Activated naive CD8-positive, alpha-beta T cell treated with anti-CD3 and anti-CD28 coated beads, Interleukin-2, amount 10 ng/mL, durations not matched to agents 7 days and 5 days (primary cell): Measurements from ENCODE around the gene SLC6A4. TPM values are rescaled to one million over a fixed set of nuclear protein-coding genes. Genes with fewer than 3 reads are reported as not detected.

Experiments used
- ATAC-seq: fragments of 150-1000 bp; cut with Tn5 transposase; one replicate; pipeline ENCODE4 v1.10.0; 2021; ENCODE audit warnings: low read depth, moderate library complexity
- POLR2A ChIA-PET: fragments of 350-600 bp; sonication (Branson Sonifier 250); formaldehyde crosslinking; loops from one replicate; lab custom pipeline; 2021; ENCODE audit warnings: antibody characterized with exemption; lab: Charles Lee
- DNase-seq: peaks from one replicate; pipeline ENCODE4 v3.0.0; 2021
- H3K27ac Mint-ChIP-seq: one replicate; pipeline ENCODE4 v1.8.0; 2022; ENCODE audit warnings: mild to moderate bottlenecking, mixed read lengths
- H3K27me3 Mint-ChIP-seq: one replicate; pipeline ENCODE4 v1.8.0; 2022; ENCODE audit warnings: mild to moderate bottlenecking, moderate library complexity, mixed read lengths
- H3K36me3 Mint-ChIP-seq: one replicate; pipeline ENCODE4 v1.8.0; 2021; ENCODE audit warnings: mild to moderate bottlenecking, mixed read lengths
- H3K4me1 Mint-ChIP-seq: one replicate; pipeline ENCODE4 v1.8.0; 2021; ENCODE audit warnings: mixed read lengths
- H3K4me3 Mint-ChIP-seq: one replicate; pipeline ENCODE4 v1.8.0; 2022; ENCODE audit warnings: mild to moderate bottlenecking, moderate library complexity, mixed read lengths
- H3K9me3 Mint-ChIP-seq: one replicate; pipeline ENCODE4 v1.8.0; 2021; ENCODE audit warnings: mixed read lengths
- total RNA-seq, 2 experiments: library from RNA; stranded (reverse); gene quantifications; one replicate each; pipeline ENCODE4 v1.2.3, GENCODE V29; 2021

The SLC6A4 gene
- not detected for total RNA-seq

DNA sequence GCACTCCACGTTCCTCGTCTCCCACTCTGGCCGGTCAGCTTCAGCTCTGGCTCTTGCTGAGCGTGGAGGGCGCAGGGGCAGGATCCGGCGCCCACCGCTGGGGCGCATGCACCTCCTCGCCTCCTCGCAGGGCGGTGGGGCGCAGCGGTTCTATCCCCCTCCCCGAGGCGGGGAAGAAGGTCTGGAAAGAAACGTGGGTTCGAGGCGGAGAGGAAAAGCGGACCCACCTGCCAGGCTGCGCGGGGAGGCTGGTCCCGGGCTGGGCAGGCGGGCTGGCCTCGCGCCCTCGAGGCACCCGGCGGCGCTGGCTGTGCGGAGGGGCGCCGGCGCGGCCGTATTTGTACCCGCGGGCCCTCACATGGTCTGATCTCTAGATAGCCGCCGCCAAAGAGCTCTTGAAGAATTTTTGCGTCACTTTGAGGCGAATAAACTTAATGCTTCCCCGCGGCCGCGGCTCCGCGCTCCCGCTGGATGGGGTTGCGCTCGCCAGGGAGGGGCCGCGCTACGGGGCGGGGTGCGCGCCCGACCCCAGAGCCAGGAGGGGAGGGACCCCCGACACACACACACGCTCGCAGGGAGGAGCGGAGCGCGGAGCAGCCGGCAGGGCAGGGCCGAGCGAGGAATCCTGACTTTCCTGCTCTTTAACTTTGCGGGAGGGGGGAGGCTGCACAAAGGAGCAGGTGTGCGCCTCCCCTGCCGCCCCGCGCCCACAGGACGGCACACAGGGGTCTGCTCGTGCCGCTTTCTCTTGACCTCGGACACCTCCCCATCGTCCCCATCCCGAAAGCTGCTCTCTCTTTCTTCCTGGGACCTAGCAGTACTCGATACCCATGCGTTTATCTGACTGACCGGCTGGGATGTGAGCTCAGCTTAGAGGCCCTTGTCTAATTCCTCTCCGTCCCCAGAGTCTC lies at the start of gene SLC6A4:
TSS of gene SLC6A4 (minus strand) at position 312 of the 911 bp plus-strand sequence. CDS start 13,739 bp downstream, outside the sequence.
- ATAC-seq (peak; percentile 24), DNase-seq (no peak)
- Mint-ChIP-seq H3K27ac (no peak within 1 kb of the TSS), H3K9me3 (no peaks in the 10 kb centered on the region), H3K4me1 (peaks cover 26% of the 10 kb centered on the region), H3K4me3 (peak within 1 kb of the TSS; percentile 80), H3K27me3 (peaks cover 77% of the 10 kb centered on the region), H3K36me3 (peaks cover 1% of the 10 kb centered on the region)
- POLR2A ChIA-PET = no interaction called here

GRCh38 chr17:30279156-30279555 lies 43.7 kb upstream of the SLC6A4 start:
- POLR2A ChIA-PET = no interaction called here
- Mint-ChIP-seq H3K27ac (no peak overlapping the region), H3K36me3 (peaks cover 20% of the 10 kb centered on the region), H3K27me3 (no peaks in the 10 kb centered on the region), H3K4me1 (peaks cover 3% of the 10 kb centered on the region), H3K9me3 (no peaks in the 10 kb centered on the region), H3K4me3 (no peak overlapping the region)
- ATAC-seq (no peak), DNase-seq (no peak)

DNA sequence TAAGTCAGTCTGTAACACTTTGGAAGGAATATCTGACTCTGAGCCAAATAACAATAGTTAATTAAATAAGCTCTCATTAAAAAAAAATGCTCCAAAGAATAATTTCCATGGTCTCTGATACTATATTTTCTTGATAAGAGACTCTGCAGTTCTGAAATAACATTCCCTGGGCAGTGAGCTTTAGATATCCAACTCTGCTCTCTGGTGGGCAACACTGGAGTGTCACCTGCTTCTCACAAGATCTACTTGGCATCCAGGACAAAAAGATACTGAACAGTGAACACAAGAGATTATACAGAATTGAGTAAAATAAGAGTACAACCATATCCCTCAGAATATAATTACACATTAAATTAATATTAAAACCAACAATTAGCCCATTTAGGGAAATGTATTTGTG lies 42.5 kb upstream of the SLC6A4 start:
- Mint-ChIP-seq H3K9me3 (no peaks in the 10 kb centered on the region), H3K4me1 (peaks cover 3% of the 10 kb centered on the region), H3K27ac (no peak overlapping the region), H3K4me3 (no peak overlapping the region), H3K27me3 (no peaks in the 10 kb centered on the region), H3K36me3 (peaks cover 24% of the 10 kb centered on the region)
- DNase-seq (no peak), ATAC-seq (no peak)
- POLR2A ChIA-PET = no interaction called here

DNA sequence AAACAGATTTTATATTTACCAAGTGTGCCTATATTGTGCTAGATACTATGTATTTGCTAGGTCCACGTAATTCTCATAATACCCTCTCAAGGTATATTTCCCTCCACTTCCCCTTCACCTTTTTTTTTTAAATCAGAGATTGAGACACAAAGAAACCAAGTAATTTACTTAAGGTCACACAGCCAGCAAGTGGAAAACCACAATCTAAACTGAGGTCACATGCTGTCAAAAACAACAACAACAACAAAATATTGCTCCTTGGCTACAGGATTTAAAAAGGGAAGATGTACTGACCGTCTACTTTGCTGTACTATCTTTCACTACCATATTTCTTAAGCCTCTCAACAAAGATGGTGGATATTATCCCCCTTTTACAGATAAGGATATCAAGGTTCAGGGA lies 40.4 kb upstream of the SLC6A4 start:
- DNase-seq (no peak), ATAC-seq (no peak)
- POLR2A ChIA-PET = no interaction called here
- H3K36me3 Mint-ChIP-seq = peaks cover 27% of the 10 kb centered on the region
- no peak overlapping the region for H3K4me3 Mint-ChIP-seq
- no peaks in the 10 kb centered on the region for H3K9me3 Mint-ChIP-seq
- H3K27me3 Mint-ChIP-seq = no peaks in the 10 kb centered on the region
- peaks cover 3% of the 10 kb centered on the region for H3K4me1 Mint-ChIP-seq
- no peak overlapping the region for H3K27ac Mint-ChIP-seq

GRCh38 chr17:30274887-30275286 lies 39.4 kb upstream of the SLC6A4 start:
- H3K27ac Mint-ChIP-seq = no peak overlapping the region
- DNase-seq = no peak
- no peaks in the 10 kb centered on the region for H3K27me3 Mint-ChIP-seq
- peaks cover 30% of the 10 kb centered on the region for H3K36me3 Mint-ChIP-seq
- H3K4me1 Mint-ChIP-seq = peaks cover 3% of the 10 kb centered on the region
- ATAC-seq = no peak
- POLR2A ChIA-PET = interaction anchor here (1.0 kb wide), 1 partner anchor 17 kb away, joined by 3 read pairs; no protein-coding TSS in a partner anchor
- H3K9me3 Mint-ChIP-seq = no peaks in the 10 kb centered on the region
- no peak overlapping the region for H3K4me3 Mint-ChIP-seq

- no peak overlapping the region for H3K4me3 Mint-ChIP-seq
- POLR2A ChIA-PET = no interaction called here
- H3K9me3 Mint-ChIP-seq = no peaks in the 10 kb centered on the region
- DNase-seq (no peak), ATAC-seq (no peak)
- H3K27me3 Mint-ChIP-seq = no peaks in the 10 kb centered on the region
- H3K36me3 Mint-ChIP-seq = peaks cover 34% of the 10 kb centered on the region
- H3K4me1 Mint-ChIP-seq = peaks cover 3% of the 10 kb centered on the region
- H3K27ac Mint-ChIP-seq = no peak overlapping the region
Measured at GRCh38 chr17:30273373-30273772, 37.9 kb upstream of the SLC6A4 start.

- Mint-ChIP-seq H3K4me3 (no peak overlapping the region), H3K4me1 (peaks cover 1% of the 10 kb centered on the region), H3K36me3 (peaks cover 31% of the 10 kb centered on the region), H3K9me3 (no peaks in the 10 kb centered on the region), H3K27ac (no peak overlapping the region), H3K27me3 (no peaks in the 10 kb centered on the region)
- DNase-seq = no peak
- POLR2A ChIA-PET = no interaction called here
- no peak for ATAC-seq
Measured at GRCh38 chr17:30271102-30271501, 35.6 kb upstream of the SLC6A4 start.

GRCh38 chr17:30267625-30268024 lies 32.1 kb upstream of the SLC6A4 start:
- no peak overlapping the region for H3K4me3 Mint-ChIP-seq
- no peaks in the 10 kb centered on the region for H3K9me3 Mint-ChIP-seq
- H3K27ac Mint-ChIP-seq = no peak overlapping the region
- POLR2A ChIA-PET = no interaction called here
- ATAC-seq (no peak), DNase-seq (no peak)
- no peaks in the 10 kb centered on the region for H3K27me3 Mint-ChIP-seq
- no peaks in the 10 kb centered on the region for H3K4me1 Mint-ChIP-seq
- peaks cover 30% of the 10 kb centered on the region for H3K36me3 Mint-ChIP-seq

- POLR2A ChIA-PET = no interaction called here
- DNase-seq (no peak), ATAC-seq (no peak)
- Mint-ChIP-seq H3K4me3 (no peak overlapping the region), H3K27ac (no peak overlapping the region), H3K27me3 (no peaks in the 10 kb centered on the region), H3K4me1 (peaks cover 7% of the 10 kb centered on the region), H3K36me3 (peaks cover 24% of the 10 kb centered on the region), H3K9me3 (no peaks in the 10 kb centered on the region)
Measured at GRCh38 chr17:30263552-30264333, 28.2 kb upstream of the SLC6A4 start.

GRCh38 chr17:30256756-30257506 lies 21.4 kb upstream of the SLC6A4 start:
- H3K36me3 Mint-ChIP-seq = peaks cover 10% of the 10 kb centered on the region
- H3K4me3 Mint-ChIP-seq = no peak overlapping the region
- DNase-seq = no peak
- H3K27ac Mint-ChIP-seq = no peak overlapping the region
- no peak for ATAC-seq
- no peaks in the 10 kb centered on the region for H3K27me3 Mint-ChIP-seq
- peaks cover 8% of the 10 kb centered on the region for H3K4me1 Mint-ChIP-seq
- H3K9me3 Mint-ChIP-seq = no peaks in the 10 kb centered on the region
- POLR2A ChIA-PET = no interaction called here

- H3K4me1 Mint-ChIP-seq = peaks cover 4% of the 10 kb centered on the region
- POLR2A ChIA-PET = no interaction called here
- ATAC-seq = no peak
- no peak overlapping the region for H3K27ac Mint-ChIP-seq
- no peak for DNase-seq
- H3K27me3 Mint-ChIP-seq = no peaks in the 10 kb centered on the region
- H3K4me3 Mint-ChIP-seq = no peak overlapping the region
- no peaks in the 10 kb centered on the region for H3K9me3 Mint-ChIP-seq
- peaks cover 17% of the 10 kb centered on the region for H3K36me3 Mint-ChIP-seq
Measured at GRCh38 chr17:30254150-30254549, 18.7 kb upstream of the SLC6A4 start.

GRCh38 chr17:30253312-30253711 lies 17.8 kb upstream of the SLC6A4 start:
- DNase-seq (no peak), ATAC-seq (no peak)
- POLR2A ChIA-PET = no interaction called here
- Mint-ChIP-seq H3K4me1 (no peaks in the 10 kb centered on the region), H3K4me3 (no peak overlapping the region), H3K27ac (no peak overlapping the region), H3K36me3 (peaks cover 19% of the 10 kb centered on the region), H3K27me3 (no peaks in the 10 kb centered on the region), H3K9me3 (no peaks in the 10 kb centered on the region)

DNA sequence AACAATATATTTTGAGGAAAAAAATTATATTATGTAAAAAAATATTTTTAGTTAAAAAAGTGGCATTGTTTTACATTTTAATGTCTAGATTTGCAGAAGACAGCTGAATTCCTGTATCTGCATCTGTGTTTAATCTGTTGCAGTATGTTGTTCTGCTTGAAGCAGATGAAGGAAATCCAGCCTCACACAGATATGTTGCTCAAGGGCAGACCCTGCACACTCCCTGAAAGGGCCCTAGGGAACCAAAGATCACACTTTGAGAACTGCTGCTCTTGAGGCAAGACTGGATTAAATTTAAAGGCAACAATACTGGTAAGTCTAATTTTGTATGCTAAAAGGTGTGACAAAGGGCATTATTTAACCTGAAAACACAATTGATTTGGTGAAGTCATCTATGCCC lies 16.4 kb upstream of the SLC6A4 start:
- no peaks in the 10 kb centered on the region for H3K27me3 Mint-ChIP-seq
- DNase-seq = no peak
- H3K27ac Mint-ChIP-seq = no peak overlapping the region
- POLR2A ChIA-PET = no interaction called here
- H3K4me3 Mint-ChIP-seq = no peak overlapping the region
- no peaks in the 10 kb centered on the region for H3K4me1 Mint-ChIP-seq
- H3K36me3 Mint-ChIP-seq = peaks cover 29% of the 10 kb centered on the region
- ATAC-seq = no peak
- no peaks in the 10 kb centered on the region for H3K9me3 Mint-ChIP-seq
